ENCODE results near the gene ORC6.

ORC6 gene

DNA sequence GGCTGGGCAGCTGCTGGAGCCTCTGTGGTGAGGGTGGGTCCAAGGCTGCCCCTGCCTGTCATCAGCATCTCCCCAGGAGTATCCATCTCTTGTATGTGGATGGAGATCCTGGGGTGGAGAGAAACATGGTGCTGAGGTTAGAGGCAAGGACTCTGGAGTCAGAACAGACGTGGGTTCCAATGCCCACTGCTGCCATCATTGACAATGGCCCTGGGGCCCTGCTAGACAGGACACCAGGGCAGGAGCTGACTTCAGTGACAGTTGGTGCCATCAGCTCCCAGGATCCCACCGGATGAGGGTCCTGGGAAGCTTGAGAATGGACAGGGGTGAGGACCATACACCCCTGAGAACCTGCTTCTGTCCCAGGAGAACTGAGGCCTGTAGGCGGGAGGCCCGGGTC lies 43.1 kb downstream of the ORC6 start:
- DNase-seq = no peak

- DNase-seq = no peak
Observed at GRCh38 chr16:46733319-46733830, 43.9 kb downstream of the ORC6 start.

GRCh38 chr16:46736695-46737094 lies 47.2 kb downstream of the ORC6 start:
- DNase-seq = no peak

DNA sequence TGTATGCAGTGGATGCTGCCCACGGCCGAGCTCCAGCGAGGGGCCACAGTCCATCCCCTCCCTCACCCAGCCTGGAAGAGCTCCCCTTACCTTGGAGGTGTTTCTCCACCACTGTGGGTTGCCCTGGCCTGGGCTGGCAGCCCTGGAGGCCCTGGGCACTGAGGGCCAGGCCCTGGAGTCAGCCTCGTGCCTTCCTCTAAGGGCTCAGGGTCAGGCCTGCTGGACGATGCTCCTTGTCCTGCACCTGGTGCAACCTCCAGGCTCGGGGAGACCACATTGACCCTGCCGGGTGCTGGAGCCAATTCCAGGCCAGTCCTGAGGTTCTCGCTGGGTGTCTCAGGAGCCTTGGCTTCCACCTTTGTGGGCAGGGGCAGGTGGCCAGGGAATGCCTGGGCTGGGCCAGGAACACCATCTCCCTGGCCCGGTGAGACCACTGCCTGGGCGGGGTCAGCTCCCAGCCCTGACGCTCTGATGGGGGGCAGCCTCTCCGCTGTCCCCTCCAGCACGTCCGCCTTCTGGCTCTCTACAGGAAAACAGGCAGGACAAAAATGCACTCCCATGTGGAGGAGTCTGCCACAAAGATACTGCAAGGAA lies 48.3 kb downstream of the ORC6 start:
- DNase-seq = no peak

- no peak for DNase-seq
Observed at GRCh38 chr16:46739934-46740333, 50.5 kb downstream of the ORC6 start.

DNA sequence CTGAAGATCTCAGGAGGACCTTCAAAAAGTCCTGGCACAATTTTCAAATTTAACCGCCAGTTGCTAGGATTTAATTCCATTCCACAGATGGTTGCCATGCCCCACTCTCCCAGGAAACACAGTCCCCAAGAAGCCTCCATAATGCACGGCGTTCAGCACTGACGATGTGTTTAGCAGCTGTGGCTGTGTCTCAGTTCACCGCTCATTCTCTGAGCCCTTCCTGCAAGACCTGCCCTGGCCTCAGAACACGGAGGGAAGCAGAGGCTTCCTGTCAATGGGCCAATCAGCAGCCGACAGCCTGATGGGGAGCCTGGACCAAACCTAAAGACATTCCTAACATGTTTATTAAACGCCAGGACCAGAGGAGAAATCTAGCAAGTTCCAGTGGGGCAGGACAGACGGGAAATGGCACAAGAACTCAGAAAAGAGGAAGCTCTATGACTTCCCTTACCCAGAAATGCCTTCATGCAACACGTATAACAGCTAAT lies 53.8 kb downstream of the ORC6 start:
- DNase-seq = no peak

DNA sequence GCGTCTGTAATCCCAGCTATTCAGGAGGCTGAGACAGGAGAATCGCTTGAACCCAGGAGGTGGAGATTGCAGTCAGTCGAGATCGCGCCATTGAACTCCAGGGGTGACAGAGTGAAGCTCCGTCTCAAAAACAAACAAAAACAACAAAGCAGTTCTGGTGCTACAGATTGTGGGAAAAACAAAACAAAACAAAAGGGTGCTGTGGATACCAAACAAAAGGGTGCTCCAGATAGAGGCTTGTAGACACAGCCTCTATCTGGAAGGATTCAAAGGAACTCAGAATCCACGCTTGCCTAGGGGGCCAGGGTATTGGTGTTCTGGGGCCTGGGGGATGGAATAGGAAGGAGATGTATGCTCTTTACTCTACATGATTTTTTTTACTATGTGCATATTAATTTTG lies 56.2 kb downstream of the ORC6 start:
- no peak for DNase-seq

- no peak for DNase-seq
Observed at GRCh38 chr16:46746821-46747776, 57.6 kb downstream of the ORC6 start.

All from stimulated activated CD4-positive, alpha-beta T cell treated with anti-CD3 and anti-CD28 coated beads, Interleukin-2, amount 100 ng/mL, for 24 hours (primary cell).